ENCODE results near the gene HELB.

GRCh38 chr12:66323017-66323416 lies 20.7 kb downstream of the HELB start:
- TF ChIP-seq CTCF (IDR thresholded peaks at IDR 0.05): no peak
- no peak for TF ChIP-seq POLR2A (IDR thresholded peaks at IDR 0.05)
